GM20000 (cell line): ENCODE data around the gene RAB4B.
"Not testable (repeated sequence)": the region's sequence is repeated elsewhere in the genome, so short reads cannot be mapped to it uniquely, and the experiment has no call there.

Experiments
- DNase-seq: peaks from one replicate; pipeline ENCODE4 v3.0.0; 2012; ENCODE audit warnings: low spot score
- CTCF ChIP-seq: IDR thresholded peaks from 2 replicates; pipeline ENCODE4 v1.5.1; 2012; ENCODE audit warnings: mild to moderate bottlenecking, control low read depth; ENCODE audit errors: extremely low read depth, missing control alignments

Gene RAB4B

GRCh38 chr19:40829205-40829604 lies 51.2 kb downstream of the RAB4B start:
- no peak for TF ChIP-seq CTCF
- DNase-seq, result no peak

GRCh38 chr19:40830741-40831140 lies 52.7 kb downstream of the RAB4B start:
- DNase-seq, result not testable (repeated sequence)

- no peak for DNase-seq
- TF ChIP-seq CTCF, result no peak
Measured at GRCh38 chr19:40831502-40832430, 53.7 kb downstream of the RAB4B start.

- DNase-seq, result not testable (repeated sequence)
Measured at GRCh38 chr19:40832431-40832790, 54.4 kb downstream of the RAB4B start.

- not testable (repeated sequence) for DNase-seq
Measured at GRCh38 chr19:40833728-40834533, 55.9 kb downstream of the RAB4B start.

GRCh38 chr19:40836754-40837429 lies 58.8 kb downstream of the RAB4B start:
- DNase-seq, result no peak
- no peak for TF ChIP-seq CTCF

GRCh38 chr19:40838477-40838876 lies 60.4 kb downstream of the RAB4B start:
- not testable (repeated sequence) for DNase-seq

- DNase-seq, result not testable (repeated sequence)
Measured at GRCh38 chr19:40842012-40842411, 64.0 kb downstream of the RAB4B start.

GRCh38 chr19:40842997-40843652 lies 65.1 kb downstream of the RAB4B start:
- not testable (repeated sequence) for DNase-seq

- not testable (repeated sequence) for DNase-seq
Measured at GRCh38 chr19:40843653-40844052, 65.6 kb downstream of the RAB4B start.
